ENCODE results near the gene TBC1D16.

DNA sequence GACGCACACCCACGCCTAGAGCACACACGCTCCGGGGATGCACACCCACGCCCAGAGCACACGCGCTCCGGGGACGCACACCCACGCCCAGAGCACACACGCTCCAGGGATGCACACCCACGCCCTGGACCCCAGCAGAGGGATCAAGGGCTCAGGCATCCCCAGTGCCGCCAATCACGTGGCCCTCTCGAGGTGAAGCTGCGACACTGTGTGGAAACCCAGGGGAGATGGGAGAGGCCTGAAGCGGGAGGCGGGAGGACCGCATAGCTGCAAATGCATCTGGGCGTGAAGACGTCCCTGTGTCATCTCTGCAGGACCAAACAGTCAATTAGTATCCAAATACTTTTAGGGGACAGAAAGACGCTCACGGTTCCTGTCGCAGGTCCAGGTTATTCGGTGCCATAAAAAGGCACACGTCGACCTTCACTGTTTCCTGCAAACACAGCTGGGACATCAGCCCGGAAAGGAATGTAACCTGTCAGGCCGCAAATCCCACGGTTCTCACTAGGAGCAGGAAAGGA is 56.4 kb downstream of the TBC1D16 start:
- TF ChIP-seq POLR2AphosphoS5 (IDR thresholded peaks at IDR 0.05; ENCODE audit: low read depth, low read length) (no peak), POLR2A (IDR thresholded peaks at IDR 0.05; ENCODE audit: low read depth, low read length) (no peak), TAF1 (IDR thresholded peaks at IDR 0.05; ENCODE audit: borderline replicate concordance, low read depth, low read length) (no peak)

All from GM12892 (cell line).